H1 (cell line): ENCODE measurements around the gene CSNK2A3. TPM values are rescaled to one million over a fixed set of nuclear protein-coding genes. Genes with fewer than 3 reads are reported as not detected.

ENCODE experiments used
- CTCF ChIA-PET: fragments of 300-600 bp; sonication (Branson Sonifier 250); formaldehyde crosslinking; loops from one replicate; lab custom pipeline; 2021; ENCODE audit not compliant: partially characterized antibody; lab: Charles Lee
- POLR2A ChIA-PET: fragments of 300-600 bp; sonication (Branson Sonifier 250); formaldehyde crosslinking; loops from one replicate; lab custom pipeline; 2021; ENCODE audit warnings: inconsistent platforms; ENCODE audit not compliant: partially characterized antibody; lab: Charles Lee
- DNase-seq, 2 experiments: peaks; one replicate each; pipeline versions ENCODE4 v3.0.0 to v3.0.0-alpha.2; 2010 to 2022; ENCODE audit warnings: low spot score in 2 of 2, low read depth in 1 of 2, mixed read lengths in 1 of 2
- FAIRE-seq: peaks from 2 replicates; lab custom pipeline; 2011; peaks lifted over from hg19 to GRCh38; lab: Jason Lieb, UNC
- H2AFZ ChIP-seq: 2 replicates; pipeline ENCODE4 v1.8.1; 2012; ENCODE audit warnings: low read length, inconsistent platforms
- H2AK5ac ChIP-seq: 2 replicates; pipeline ENCODE4 v1.6.1; 2013; ENCODE audit warnings: low read depth, low read length
- H2BK120ac ChIP-seq: replicated peaks from 2 replicates; pipeline ENCODE3; 2013; ENCODE audit warnings: low read depth, low read length, inconsistent platforms
- H2BK12ac ChIP-seq: 2 replicates; pipeline ENCODE4 v1.6.1; 2013; ENCODE audit warnings: low read depth, low read length
- H2BK15ac ChIP-seq: 2 replicates; pipeline ENCODE4 v1.6.1; 2013; ENCODE audit warnings: low read length
- H2BK20ac ChIP-seq: 2 replicates; pipeline ENCODE4 v1.6.1; 2013; ENCODE audit warnings: low read length
- H2BK5ac ChIP-seq: 2 replicates; pipeline ENCODE4 v1.6.1; 2013; ENCODE audit warnings: low read depth, low read length
- H3K14ac ChIP-seq: 2 replicates; pipeline ENCODE4 v1.6.1; 2013; ENCODE audit warnings: inconsistent platforms; ENCODE audit not compliant: insufficient read length
- H3K18ac ChIP-seq: 2 replicates; pipeline ENCODE4 v1.6.1; 2013; ENCODE audit warnings: low read length; ENCODE audit errors: extremely low read depth
- H3K23ac ChIP-seq: 2 replicates; pipeline ENCODE4 v1.6.1; 2013; ENCODE audit warnings: inconsistent platforms; ENCODE audit not compliant: insufficient read length
- H3K23me2 ChIP-seq: 2 replicates; pipeline ENCODE4 v1.6.1; 2013; ENCODE audit warnings: low read depth, low read length
- H3K27ac ChIP-seq: 2 replicates; pipeline ENCODE4 v1.6.1; 2011; ENCODE audit warnings: low read depth, low read length, inconsistent platforms
- H3K27me3 ChIP-seq, 4 experiments: replicated peaks in 1 of 4; 1 replicate in 1 of 4; 2 replicates in 3 of 4; pipeline versions ENCODE4 v1.6.1 to v1.8.1; 2011 to 2013; ENCODE audit warnings: low read length in 3 of 4, mild to moderate bottlenecking in 3 of 4, inconsistent platforms in 2 of 4, mixed read lengths in 2 of 4, moderate library complexity in 1 of 4; ENCODE audit not compliant: control insufficient read depth in 3 of 4, insufficient read depth in 3 of 4; ENCODE audit errors: extremely low read depth in 1 of 4
- H3K36me3 ChIP-seq, 4 experiments: 2 replicates each; pipeline versions ENCODE4 v1.6.1 to v1.8.1; 2011 to 2013; ENCODE audit warnings: mild to moderate bottlenecking in 4 of 4, low read length in 3 of 4, moderate library complexity in 2 of 4, control low read depth in 1 of 4, inconsistent platforms in 1 of 4; ENCODE audit not compliant: insufficient read depth in 4 of 4, control insufficient read depth in 2 of 4
- H3K4ac ChIP-seq: replicated peaks from 2 replicates; pipeline ENCODE3; 2013; ENCODE audit warnings: low read length, low read depth, mixed read lengths, inconsistent platforms; ENCODE audit not compliant: insufficient read length
- H3K4me1 ChIP-seq, 4 experiments: replicated peaks in 1 of 4; 1 replicate in 1 of 4; 2 replicates in 3 of 4; pipeline versions ENCODE4 v1.6.1 to v1.8.1; 2011 to 2013; ENCODE audit warnings: low read length in 3 of 4, inconsistent platforms in 2 of 4, mixed read lengths in 1 of 4; ENCODE audit not compliant: insufficient read depth in 4 of 4, control insufficient read depth in 3 of 4
- H3K4me2 ChIP-seq, 2 experiments: 2 replicates each; pipeline versions ENCODE4 v1.6.1 to v1.8.1; 2011 to 2013; ENCODE audit warnings: low read depth in 2 of 2, low read length in 2 of 2, control low read depth in 1 of 2, inconsistent platforms in 1 of 2, mild to moderate bottlenecking in 1 of 2; ENCODE audit not compliant: insufficient read depth in 1 of 2
- H3K4me3 ChIP-seq, 4 experiments: fragments of 200-600, 300-600 bp in 1 of 4; sonication (generic), shearing (Covaris generic), sonication (Bioruptor Twin) in 1 of 4; 2 replicates each; pipeline versions ENCODE4 v1.5.1 to v1.8.1; 2011 to 2016; ENCODE audit warnings: low read length in 4 of 4, low read depth in 3 of 4, control low read depth in 2 of 4, inconsistent platforms in 2 of 4, mild to moderate bottlenecking in 2 of 4, mixed read lengths in 1 of 4, moderate library complexity in 1 of 4; ENCODE audit not compliant: insufficient read depth in 2 of 4; ENCODE audit errors: extremely low read depth in 1 of 4
- H3K56ac ChIP-seq: replicated peaks from 2 replicates; pipeline ENCODE3; 2013; ENCODE audit warnings: low read depth, mild to moderate bottlenecking, mixed read lengths, low read length, inconsistent platforms; ENCODE audit not compliant: insufficient read length
- H3K79me1 ChIP-seq: 2 replicates; pipeline ENCODE4 v1.6.1; 2013; ENCODE audit warnings: low read depth, low read length, control low read depth
- H3K79me2 ChIP-seq, 2 experiments: 2 replicates each; pipeline versions ENCODE4 v1.6.1 to v1.8.1; 2012 to 2013; ENCODE audit warnings: low read length in 2 of 2, mild to moderate bottlenecking in 2 of 2, inconsistent platforms in 1 of 2; ENCODE audit not compliant: insufficient read depth in 2 of 2, control insufficient read depth in 1 of 2
- H3K9ac ChIP-seq, 4 experiments: replicated peaks in 1 of 4; 1 replicate in 1 of 4; 2 replicates in 3 of 4; pipeline versions ENCODE4 v1.6.1 to v1.8.1; 2011 to 2013; ENCODE audit warnings: low read depth in 3 of 4, low read length in 3 of 4, control low read depth in 2 of 4, mild to moderate bottlenecking in 2 of 4, moderate library complexity in 2 of 4, inconsistent platforms in 1 of 4; ENCODE audit errors: extremely low read depth in 1 of 4
- H3K9me3 ChIP-seq, 2 experiments: 2 replicates each; pipeline versions ENCODE4 v1.6.1 to v1.8.1; 2012 to 2013; ENCODE audit warnings: mild to moderate bottlenecking in 2 of 2, moderate library complexity in 2 of 2, control low read depth in 1 of 2, inconsistent platforms in 1 of 2, low read depth in 1 of 2, low read length in 1 of 2, mixed read lengths in 1 of 2; ENCODE audit not compliant: insufficient read depth in 2 of 2
- H4K20me1 ChIP-seq, 2 experiments: replicated peaks in 1 of 2; 2 replicates each; pipeline versions ENCODE3 to v1.8.1; 2011 to 2013; ENCODE audit warnings: inconsistent platforms in 2 of 2, low read length in 2 of 2, mild to moderate bottlenecking in 1 of 2; ENCODE audit not compliant: insufficient read depth in 2 of 2, control insufficient read depth in 1 of 2
- H4K5ac ChIP-seq: 2 replicates; pipeline ENCODE4 v1.6.1; 2013; ENCODE audit warnings: low read length, low read depth, mixed read lengths, inconsistent platforms; ENCODE audit not compliant: insufficient read length
- H4K8ac ChIP-seq: 2 replicates; pipeline ENCODE4 v1.8.0; 2013; ENCODE audit warnings: mild to moderate bottlenecking, moderate library complexity, low read length, inconsistent platforms; ENCODE audit not compliant: insufficient read depth; ENCODE audit errors: extremely low read depth
- H4K91ac ChIP-seq: replicated peaks from 2 replicates; pipeline ENCODE3; 2013; ENCODE audit warnings: low read length, mixed read lengths, inconsistent platforms; ENCODE audit not compliant: insufficient read length
- ASH2L ChIP-seq: fragments of 200-600, 300-600 bp; sonication (generic); IDR thresholded peaks from one replicate; pipeline ENCODE4 v1.7.1; 2017; ENCODE audit warnings: low read length
- ATF3 ChIP-seq: IDR thresholded peaks from 2 replicates; pipeline ENCODE4 v1.6.1; 2011; ENCODE audit warnings: low read depth, mild to moderate bottlenecking, low read length; ENCODE audit not compliant: insufficient read depth
- BCL11A ChIP-seq, 2 experiments: IDR thresholded peaks; one replicate each; pipeline ENCODE4 v1.6.1; 2011; ENCODE audit warnings: low read depth in 2 of 2, low read length in 2 of 2, mild to moderate bottlenecking in 2 of 2
- EGR1 ChIP-seq: IDR thresholded peaks from 2 replicates; pipeline ENCODE4 v1.6.1; 2011; ENCODE audit warnings: low read depth, low read length, borderline replicate concordance
- JUND ChIP-seq: IDR thresholded peaks from 2 replicates; pipeline ENCODE4 v1.6.1; 2011; ENCODE audit warnings: mild to moderate bottlenecking, improper control_type of control experiment, low read length
- MAFK ChIP-seq: IDR thresholded peaks from 2 replicates; pipeline ENCODE4 v1.6.1; 2012; ENCODE audit warnings: low read depth, mild to moderate bottlenecking, improper control_type of control experiment, low read length
- NRF1 ChIP-seq: IDR thresholded peaks from 2 replicates; pipeline ENCODE4 v1.6.1; 2011; ENCODE audit warnings: mild to moderate bottlenecking, low read depth, low read length, improper control_type of control experiment
- POLR2A ChIP-seq, 2 experiments: IDR thresholded peaks; 1 replicate in 1 of 2; 2 replicates in 1 of 2; pipeline ENCODE4 v1.6.1; 2011; ENCODE audit warnings: low read depth in 2 of 2, low read length in 2 of 2, mild to moderate bottlenecking in 2 of 2; ENCODE audit errors: control extremely low read depth in 1 of 2
- RFX5 ChIP-seq: IDR thresholded peaks from 2 replicates; pipeline ENCODE4 v1.6.1; 2011; ENCODE audit warnings: low read depth, low read length, improper control_type of control experiment, borderline replicate concordance
- RXRA ChIP-seq: IDR thresholded peaks from 2 replicates; pipeline ENCODE4 v1.6.1; 2011; ENCODE audit warnings: low read depth, mild to moderate bottlenecking, low read length, moderate library complexity; ENCODE audit not compliant: insufficient read depth
- SIRT6 ChIP-seq: IDR thresholded peaks from one replicate; pipeline ENCODE4 v1.7.1; 2012; ENCODE audit warnings: low read length, inconsistent platforms
- SP1 ChIP-seq: IDR thresholded peaks from 2 replicates; pipeline ENCODE4 v1.6.1; 2011; ENCODE audit warnings: low read depth, low read length
- TBP ChIP-seq: IDR thresholded peaks from 2 replicates; pipeline ENCODE4 v1.6.1; 2011; ENCODE audit warnings: low read depth, low read length, improper control_type of control experiment
- USF2 ChIP-seq: IDR thresholded peaks from 2 replicates; pipeline ENCODE4 v1.6.1; 2011; ENCODE audit warnings: low read length, improper control_type of control experiment
- WGBS, 2 experiments: shearing (Covaris generic) in 1 of 2; methylation state at CpG; one replicate each; pipeline versions ENCODE4 v1.1.6 to v1.1.7; 2013 to 2015; ENCODE audit warnings: low lambda C conversion rate in 2 of 2, mixed read lengths in 2 of 2, inconsistent platforms in 1 of 2, low coverage in 1 of 2, missing lambda C conversion rate in 1 of 2; ENCODE audit not compliant: insufficient replicate concordance in 2 of 2, insufficient coverage in 1 of 2, insufficient read length in 1 of 2; ENCODE audit errors: extremely low coverage in 1 of 2, missing lambda C conversion rate in 1 of 2; 5-methylcytosine and 5-hydroxymethylcytosine counted together
- polyA plus RNA-seq, 7 experiments: library from polyadenylated mRNA; depleted of rRNA in 3 of 7; stranded (reverse) in 5 of 7; unstranded in 2 of 7; fragments of >200 nt in 5 of 7; fragments of 200-250 nt in 2 of 7; gene quantifications; 1 replicate in 5 of 7; 2 replicates in 1 of 7; 4 replicates in 1 of 7; pipeline versions ENCODE4 v1.2.1 to v1.2.3, GENCODE V29; 2011 to 2013; ENCODE audit warnings: missing spikeins in 2 of 7, mixed read lengths in 2 of 7
- total RNA-seq: library from RNA; stranded (reverse); fragmentation: NEBNext Ultra II Directional; extraction: Animal tissue kit (Norgen Biotek cat#: 25700); gene quantifications from 2 replicates; pipeline ENCODE4 v1.2.1, GENCODE V29; 2021
- TF ChIP-seq, protein P1 (sequence below): IDR thresholded peaks from 2 replicates; pipeline ENCODE4 v1.6.1; 2012; ENCODE audit warnings: inconsistent platforms

Gene CSNK2A3
- total and polyA plus RNA-seq, 2 of the 8 experiments (the other 6 are each of a cell fraction or from before 2014, with no cell fraction given): 0.69 to 1.0 TPM

DNA sequence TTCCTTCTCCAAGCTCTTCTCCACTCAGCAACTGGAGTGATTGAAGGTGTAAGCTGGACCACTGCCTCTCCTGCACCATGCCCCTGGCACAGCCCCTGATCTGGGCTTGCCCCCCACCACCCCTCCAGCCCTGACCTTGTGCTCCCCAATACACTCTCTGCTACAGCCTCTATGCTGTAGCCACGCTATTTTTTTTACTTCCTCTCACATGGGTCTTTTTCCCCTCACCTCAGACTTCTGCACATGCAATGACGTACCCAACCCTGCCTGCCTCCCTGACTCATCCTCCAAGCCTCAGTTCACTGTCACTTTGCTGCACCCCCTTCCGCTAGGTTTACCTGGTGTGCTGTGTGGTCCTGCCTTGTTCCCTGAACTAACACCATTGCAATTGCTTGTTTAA lies 9.0 kb downstream of the CSNK2A3 start:
- Histone ChIP-seq H3K79me2 (no peaks in the 10 kb centered on the region), H3K4me2 (no peak overlapping the region), H2AFZ (no peak overlapping the region), H3K18ac (no peak overlapping the region), H3K23me2 (no peaks in the 10 kb centered on the region), H3K79me1 (no peaks in the 10 kb centered on the region), H2BK15ac (no peak overlapping the region), H3K9ac (no peak overlapping the region), H4K8ac (no peak overlapping the region), H2BK12ac (no peak overlapping the region), H3K14ac (no peak overlapping the region), H2BK20ac (no peak overlapping the region), H3K27ac (no peak overlapping the region), H3K9me3 (no peaks in the 10 kb centered on the region), H4K5ac (no peak overlapping the region), H3K4ac (no peak overlapping the region), H3K4me3 (no peak overlapping the region), H3K36me3 (no peaks in the 10 kb centered on the region), H2BK120ac (no peak overlapping the region), H2AK5ac (no peak overlapping the region), H3K56ac (no peak overlapping the region), H4K20me1 (no peaks in the 10 kb centered on the region), H4K91ac (no peak overlapping the region), H2BK5ac (no peak overlapping the region), H3K4me1 (no peaks in the 10 kb centered on the region), H3K23ac (no peak overlapping the region), H3K27me3 (no peaks in the 10 kb centered on the region)
- CTCF ChIA-PET: interaction anchor here (2.1 kb wide), 1 partner anchor 9 kb away, joined by 6 read pairs; no protein-coding TSS in a partner anchor
- FAIRE-seq: no peak
- 89% methylated on average over 3 of the region's 3 CpGs; no CpG with 5 or more reads in 1 of the 2 experiments for WGBS, 2 experiments
- no peak for DNase-seq
- POLR2A ChIA-PET: no interaction called here
- TF ChIP-seq JUND (no peak), USF2 (no peak), BCL11A (IDR thresholded peaks at IDR 0.05; ENCODE audit: low read depth in 2 of 2, low read length in 2 of 2) (no peak), NRF1 (no peak), RXRA (no peak), MAFK (no peak), ATF3 (no peak), SIRT6 (no peak), SP1 (no peak), EGR1 (no peak), RFX5 (no peak), ASH2L (no peak), TBP (no peak), POLR2A (IDR thresholded peaks at IDR 0.05; ENCODE audit: control extremely low read depth in 1 of 2, low read depth in 2 of 2, low read length in 2 of 2) (no peak)
- TF ChIP-seq, protein P1, sequence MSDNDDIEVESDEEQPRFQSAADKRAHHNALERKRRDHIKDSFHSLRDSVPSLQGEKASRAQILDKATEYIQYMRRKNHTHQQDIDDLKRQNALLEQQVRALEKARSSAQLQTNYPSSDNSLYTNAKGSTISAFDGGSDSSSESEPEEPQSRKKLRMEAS: no peak
